Measurements from ENCODE around the gene GLOD5. TPM values are rescaled to one million over a fixed set of nuclear protein-coding genes. Genes with fewer than 3 reads are reported as not detected.

GLOD5 gene
- total and polyA plus RNA-seq, 2 of the 8 experiments (the other 6 are each of a cell fraction or from before 2014, with no cell fraction given), result 0.18 TPM; not detected in 1

DNA sequence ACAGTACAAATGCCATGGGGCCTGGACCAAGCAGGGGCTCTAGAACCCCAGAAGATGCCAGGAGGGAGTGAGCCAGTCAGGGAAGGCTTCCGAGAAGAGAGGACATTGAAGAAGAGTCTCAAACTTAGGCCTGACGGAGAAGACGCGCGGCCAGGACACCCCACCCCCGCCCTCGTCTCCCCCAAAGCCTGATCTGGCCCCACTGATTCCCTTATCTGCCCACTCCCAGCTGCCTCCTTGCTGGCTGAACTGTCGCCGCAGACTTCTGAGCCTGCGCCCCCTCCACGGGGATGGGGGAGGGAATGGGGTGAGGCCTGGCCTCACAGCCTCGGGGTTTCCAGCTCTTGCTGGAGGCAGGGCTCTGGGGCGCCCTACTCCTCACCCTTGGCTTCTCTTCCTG lies 21.2 kb downstream of the GLOD5 start (continued):
- TF ChIP-seq FOSL1 (IDR thresholded peaks at IDR 0.05; ENCODE audit: insufficient read depth, low read depth, low read length) (no peak), CTBP2 (IDR thresholded peaks at IDR 0.05; ENCODE audit: borderline replicate concordance, insufficient read depth, insufficient read length, low read length) (no peak), CREB1 (IDR thresholded peaks at IDR 0.05) (no peak), SUZ12 (IDR thresholded peaks at IDR 0.05; ENCODE audit: low read length) (no peak), NANOG (IDR thresholded peaks at IDR 0.05; ENCODE audit: insufficient read depth, low read depth, low read length, poor library complexity, severe bottlenecking) (no peak), JUND (IDR thresholded peaks at IDR 0.05; ENCODE audit: low read length) (no peak), KDM1A (IDR thresholded peaks at IDR 0.05; ENCODE audit: borderline replicate concordance, low read length) (no peak), KDM5A (IDR thresholded peaks at IDR 0.05; ENCODE audit: low read length) (no peak)
- TF ChIP-seq, protein P1, sequence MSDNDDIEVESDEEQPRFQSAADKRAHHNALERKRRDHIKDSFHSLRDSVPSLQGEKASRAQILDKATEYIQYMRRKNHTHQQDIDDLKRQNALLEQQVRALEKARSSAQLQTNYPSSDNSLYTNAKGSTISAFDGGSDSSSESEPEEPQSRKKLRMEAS (IDR thresholded peaks at IDR 0.05), result no peak

All from H1 (cell line).